MM.1S (cell line): ENCODE measurements around the gene POMC.

Source experiments
- DNase-seq: peaks from one replicate; pipeline ENCODE4 v3.0.0-alpha.2; 2015
- H2AFZ ChIP-seq: fragments of 300-600 bp; sonication (generic); 2 replicates; pipeline ENCODE4 v1.6.0; 2016; ENCODE audit warnings: antibody characterized with exemption, low read length
- H3F3A ChIP-seq: fragments of 300-600 bp; sonication (generic); 2 replicates; pipeline ENCODE4 v1.6.1; 2016; ENCODE audit warnings: mild to moderate bottlenecking, antibody characterized with exemption, low read length, moderate library complexity, mixed read lengths; ENCODE audit not compliant: insufficient read depth
- H3K27ac ChIP-seq: fragments of 300-600 bp; sonication (generic); 2 replicates; pipeline ENCODE4 v1.5.1; 2016; ENCODE audit warnings: mild to moderate bottlenecking, low read length
- H3K27me3 ChIP-seq: fragments of 300-600 bp; sonication (generic); replicated peaks from 2 replicates; pipeline ENCODE4 v1.6.0; 2016; ENCODE audit warnings: low read length; ENCODE audit not compliant: insufficient read depth
- H3K36me3 ChIP-seq: fragments of 300-600 bp; sonication (generic); replicated peaks from 2 replicates; pipeline ENCODE4 v1.6.1; 2016; ENCODE audit warnings: mild to moderate bottlenecking, low read length, mixed read lengths; ENCODE audit not compliant: insufficient read depth
- H3K4me1 ChIP-seq: fragments of 300-600 bp; sonication (generic); 2 replicates; pipeline ENCODE4 v1.6.1; 2016; ENCODE audit warnings: low read length, mixed read lengths
- H3K4me2 ChIP-seq: fragments of 300-600 bp; sonication (generic); 2 replicates; pipeline ENCODE4 v1.6.0; 2016; ENCODE audit warnings: low read depth, low read length
- H3K4me3 ChIP-seq: fragments of 300-600 bp; sonication (generic); 2 replicates; pipeline ENCODE4 v1.5.1; 2016; ENCODE audit warnings: low read length, mixed read lengths
- H3K79me2 ChIP-seq: fragments of 300-600 bp; sonication (generic); 2 replicates; pipeline ENCODE4 v1.6.1; 2016; ENCODE audit warnings: mixed run types, low read length, mixed read lengths
- H3K9ac ChIP-seq: fragments of 300-600 bp; sonication (generic); 2 replicates; pipeline ENCODE4 v1.6.1; 2016; ENCODE audit warnings: low read length, mixed read lengths
- H3K9me2 ChIP-seq: fragments of 300-600 bp; sonication (generic); replicated peaks from 2 replicates; pipeline ENCODE4 v1.6.1; 2016; ENCODE audit warnings: mild to moderate bottlenecking, low read length, mixed read lengths; ENCODE audit not compliant: insufficient read depth
- H3K9me3 ChIP-seq: fragments of 300-600 bp; sonication (generic); replicated peaks from 2 replicates; pipeline ENCODE4 v1.6.1; 2016; ENCODE audit warnings: mild to moderate bottlenecking, low read length, mixed read lengths; ENCODE audit not compliant: insufficient read depth
- H4K20me1 ChIP-seq: fragments of 300-600 bp; sonication (generic); 2 replicates; pipeline ENCODE4 v1.6.1; 2016; ENCODE audit warnings: mild to moderate bottlenecking, low read length, moderate library complexity, mixed read lengths; ENCODE audit not compliant: insufficient read depth
- CTCF ChIP-seq: fragments of 300-600 bp; sonication (generic); IDR thresholded peaks from 2 replicates; pipeline ENCODE4 v1.5.1; 2016; ENCODE audit warnings: antibody characterized with exemption, low read length, mixed read lengths
- EZH2 ChIP-seq: fragments of 300-600 bp; sonication (generic); optimal IDR thresholded peaks from 2 replicates; pipeline ENCODE3; 2017; ENCODE audit warnings: low read depth, mild to moderate bottlenecking, antibody characterized with exemption, low read length, mixed read lengths
- EZH2phosphoT487 ChIP-seq: fragments of 300-600 bp; sonication (generic); IDR thresholded peaks from 2 replicates; pipeline ENCODE4 v1.6.1; 2018; ENCODE audit warnings: antibody characterized with exemption, low read length

Gene POMC

GRCh38 chr2:25178976-25179375 is 10.6 kb upstream of the POMC start:
- Histone ChIP-seq H3K9me3 (no peaks in the 10 kb centered on the region), H2AFZ (no peak overlapping the region), H3K4me2 (no peak overlapping the region), H3K9ac (no peak overlapping the region), H3K9me2 (no peaks in the 10 kb centered on the region), H3K79me2 (no peaks in the 10 kb centered on the region), H3F3A (no peaks in the 10 kb centered on the region), H4K20me1 (no peaks in the 10 kb centered on the region), H3K4me1 (no peaks in the 10 kb centered on the region), H3K27me3 (no peaks in the 10 kb centered on the region), H3K36me3 (no peaks in the 10 kb centered on the region), H3K27ac (no peak overlapping the region), H3K4me3 (no peak overlapping the region)
- TF ChIP-seq EZH2phosphoT487, result no peak
- TF ChIP-seq EZH2, result no peak
- TF ChIP-seq CTCF, result no peak
- DNase-seq, result no peak

GRCh38 chr2:25177211-25177611 is 8.8 kb upstream of the POMC start:
- Histone ChIP-seq H3K9ac (no peak overlapping the region), H3K27me3 (no peaks in the 10 kb centered on the region), H2AFZ (no peak overlapping the region), H3K79me2 (no peaks in the 10 kb centered on the region), H3K4me3 (no peak overlapping the region), H3K9me3 (no peaks in the 10 kb centered on the region), H3F3A (no peaks in the 10 kb centered on the region), H3K36me3 (no peaks in the 10 kb centered on the region), H3K9me2 (no peaks in the 10 kb centered on the region), H4K20me1 (no peaks in the 10 kb centered on the region), H3K4me1 (no peaks in the 10 kb centered on the region), H3K4me2 (no peak overlapping the region), H3K27ac (no peak overlapping the region)
- no peak for DNase-seq
- TF ChIP-seq EZH2phosphoT487 (no peak), EZH2 (no peak), CTCF (no peak)

- no peaks in the 10 kb centered on the region for H3K9me2 ChIP-seq
- H3K27me3 ChIP-seq, result no peaks in the 10 kb centered on the region
- no peaks in the 10 kb centered on the region for H3K79me2 ChIP-seq
- no peaks in the 10 kb centered on the region for H3F3A ChIP-seq
- no peaks in the 10 kb centered on the region for H3K36me3 ChIP-seq
- no peak for TF ChIP-seq EZH2
- no peak overlapping the region for H3K4me3 ChIP-seq
- no peaks in the 10 kb centered on the region for H3K9me3 ChIP-seq
- H3K27ac ChIP-seq, result no peak overlapping the region
- H4K20me1 ChIP-seq, result no peaks in the 10 kb centered on the region
- no peak for DNase-seq
- H2AFZ ChIP-seq, result no peak overlapping the region
- H3K4me1 ChIP-seq, result no peaks in the 10 kb centered on the region
- no peak overlapping the region for H3K9ac ChIP-seq
- H3K4me2 ChIP-seq, result no peak overlapping the region
Measured at GRCh38 chr2:25176541-25177181, 8.3 kb upstream of the POMC start.

GRCh38 chr2:25176138-25176537 is 7.8 kb upstream of the POMC start:
- TF ChIP-seq EZH2phosphoT487 (no peak), EZH2 (no peak), CTCF (no peak)
- Histone ChIP-seq H3F3A (no peaks in the 10 kb centered on the region), H3K36me3 (no peaks in the 10 kb centered on the region), H3K27ac (no peak overlapping the region), H3K27me3 (no peaks in the 10 kb centered on the region), H2AFZ (no peak overlapping the region), H3K9ac (no peak overlapping the region), H3K4me2 (no peak overlapping the region), H3K4me1 (no peaks in the 10 kb centered on the region), H4K20me1 (no peaks in the 10 kb centered on the region), H3K9me3 (no peaks in the 10 kb centered on the region), H3K79me2 (no peaks in the 10 kb centered on the region), H3K9me2 (no peaks in the 10 kb centered on the region), H3K4me3 (no peak overlapping the region)
- no peak for DNase-seq
